ENCODE data around the gene CCN6. TPM values are rescaled to one million over a fixed set of nuclear protein-coding genes. Genes with fewer than 3 reads are reported as not detected.
A peak's percentile ranks its signal among the peaks of the same experiment; 100 is the strongest.

The CCN6 gene
- total RNA-seq, 3 donors from 2014 or later (not counting 1 experiment from before 2014, with no cell fraction given), result not detected

- no peaks in the 10 kb centered on the region for H3K9me3 Mint-ChIP-seq
- intact Hi-C loops (cut with micrococcal nuclease), result no loop called here
- no peak overlapping the region for H3K27ac ChIP-seq (ENCODE audit: low read length)
- peak overlapping the region in 1 of 2 donors; percentile 49 for H3K27ac Mint-ChIP-seq
- H3K4me1 ChIP-seq (ENCODE audit: control insufficient read depth, insufficient read depth, low read length), result peaks cover 24% of the 10 kb centered on the region
- no peak for DNase-seq
- no peaks in the 10 kb centered on the region for H3K36me3 ChIP-seq (ENCODE audit: control insufficient read depth, insufficient read depth, low read length)
- no peak for ATAC-seq
- no peak overlapping the region for H3K4me3 ChIP-seq (ENCODE audit: low read length)
- H3K27me3 Mint-ChIP-seq (ENCODE audit: low read depth in 2 of 2), result peaks cover 0 to 12% of the 10 kb centered on the region in 2 donors
- H3K27me3 ChIP-seq (ENCODE audit: control insufficient read depth, insufficient read depth, low read length), result no peaks in the 10 kb centered on the region
- no peaks in the 10 kb centered on the region for H3K36me3 Mint-ChIP-seq
- H3K4me1 Mint-ChIP-seq, result peaks cover 27 to 37% of the 10 kb centered on the region in 2 donors
- TF ChIP-seq CTCF (IDR thresholded peaks at IDR 0.05), result no peak
- H3K9me3 ChIP-seq (ENCODE audit: control insufficient read depth, insufficient read depth, low read length), result no peaks in the 10 kb centered on the region
- H3K4me3 Mint-ChIP-seq, result no peak overlapping the region
- WGBS (ENCODE audit: insufficient coverage), result 95% methylated on average over 7 of the region's 7 CpGs
Observed at GRCh38 chr6:112030206-112030960, 23.5 kb upstream of the CCN6 start.

- H3K4me3 Mint-ChIP-seq, result no peak overlapping the region
- H3K27me3 ChIP-seq (ENCODE audit: control insufficient read depth, insufficient read depth, low read length), result no peaks in the 10 kb centered on the region
- no peaks in the 10 kb centered on the region for H3K9me3 Mint-ChIP-seq
- H3K27ac ChIP-seq (ENCODE audit: low read length), result no peak overlapping the region
- H3K36me3 ChIP-seq (ENCODE audit: control insufficient read depth, insufficient read depth, low read length), result no peaks in the 10 kb centered on the region
- peaks cover 27 to 37% of the 10 kb centered on the region in 2 donors for H3K4me1 Mint-ChIP-seq
- intact Hi-C loops (cut with micrococcal nuclease), result no loop called here
- no peak for TF ChIP-seq CTCF (IDR thresholded peaks at IDR 0.05)
- DNase-seq (no peak), ATAC-seq (no peak)
- no peak overlapping the region for H3K27ac Mint-ChIP-seq
- H3K27me3 Mint-ChIP-seq (ENCODE audit: low read depth in 2 of 2), result peaks cover 0 to 12% of the 10 kb centered on the region in 2 donors
- 86% methylated on average over 2 of the region's 3 CpGs for WGBS (ENCODE audit: insufficient coverage)
- H3K36me3 Mint-ChIP-seq, result no peaks in the 10 kb centered on the region
- no peak overlapping the region for H3K4me3 ChIP-seq (ENCODE audit: low read length)
- H3K4me1 ChIP-seq (ENCODE audit: control insufficient read depth, insufficient read depth, low read length), result peaks cover 24% of the 10 kb centered on the region
- no peaks in the 10 kb centered on the region for H3K9me3 ChIP-seq (ENCODE audit: control insufficient read depth, insufficient read depth, low read length)
Observed at GRCh38 chr6:112030961-112031660, 22.8 kb upstream of the CCN6 start.

GRCh38 chr6:112031960-112032359 lies 21.9 kb upstream of the CCN6 start:
- Histone ChIP-seq H3K36me3 (ENCODE audit: control insufficient read depth, insufficient read depth, low read length) (no peaks in the 10 kb centered on the region), H3K4me1 (ENCODE audit: control insufficient read depth, insufficient read depth, low read length) (peaks cover 19% of the 10 kb centered on the region), H3K4me3 (ENCODE audit: low read length) (no peak overlapping the region), H3K27ac (ENCODE audit: low read length) (no peak overlapping the region), H3K27me3 (ENCODE audit: control insufficient read depth, insufficient read depth, low read length) (no peaks in the 10 kb centered on the region), H3K9me3 (ENCODE audit: control insufficient read depth, insufficient read depth, low read length) (no peaks in the 10 kb centered on the region)
- intact Hi-C loops (cut with micrococcal nuclease), result no loop called here
- ATAC-seq (no peak), DNase-seq (no peak)
- Mint-ChIP-seq H3K9me3 (no peaks in the 10 kb centered on the region), H3K4me3 (no peak overlapping the region), H3K36me3 (no peaks in the 10 kb centered on the region), H3K27ac (no peak overlapping the region), H3K27me3 (ENCODE audit: low read depth in 2 of 2) (peaks cover 0 to 12% of the 10 kb centered on the region in 2 donors), H3K4me1 (peaks cover 27 to 30% of the 10 kb centered on the region in 2 donors)
- WGBS (ENCODE audit: insufficient coverage), result 97% methylated on average over 5 of the region's 6 CpGs
- no peak for TF ChIP-seq CTCF (IDR thresholded peaks at IDR 0.05)
